ENCODE data around the gene NDRG4.

Gene NDRG4

DNA sequence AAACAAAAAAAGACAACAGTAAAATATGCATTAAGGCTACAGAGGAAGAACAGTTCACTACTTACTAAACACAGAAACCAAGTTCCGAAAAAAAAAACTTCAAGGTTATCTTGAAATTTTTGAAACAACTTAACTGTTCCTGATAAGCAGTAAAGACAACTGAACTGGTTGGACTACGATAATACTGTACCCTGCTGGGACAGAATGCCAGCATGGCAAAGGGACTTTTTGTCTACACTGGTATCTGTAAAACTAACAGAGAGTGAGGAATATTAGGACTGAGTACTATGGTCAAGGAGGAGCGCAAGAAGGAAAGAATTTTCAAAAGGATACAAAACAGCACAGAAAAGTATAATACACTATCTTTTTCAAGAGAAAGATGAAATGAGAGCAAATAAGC, 35.2 kb downstream of the NDRG4 start:
- Histone ChIP-seq H3K27me3 (ENCODE audit: insufficient read depth, low read length) (no peaks in the 10 kb centered on the region), H3K27ac (ENCODE audit: low read depth, low read length) (no peak overlapping the region), H3K4me3 (ENCODE audit: low read length) (no peak overlapping the region), H3K36me3 (ENCODE audit: insufficient read depth, low read length) (peaks cover 99% of the 10 kb centered on the region), H3K4me1 (ENCODE audit: insufficient read depth, low read length) (no peaks in the 10 kb centered on the region), H3K9ac (ENCODE audit: low read depth, low read length) (no peak overlapping the region), H3K9me3 (ENCODE audit: insufficient read depth, low read depth, low read length) (no peaks in the 10 kb centered on the region)
- over 99% methylated on average over 2 of the region's 3 CpGs for WGBS

DNA sequence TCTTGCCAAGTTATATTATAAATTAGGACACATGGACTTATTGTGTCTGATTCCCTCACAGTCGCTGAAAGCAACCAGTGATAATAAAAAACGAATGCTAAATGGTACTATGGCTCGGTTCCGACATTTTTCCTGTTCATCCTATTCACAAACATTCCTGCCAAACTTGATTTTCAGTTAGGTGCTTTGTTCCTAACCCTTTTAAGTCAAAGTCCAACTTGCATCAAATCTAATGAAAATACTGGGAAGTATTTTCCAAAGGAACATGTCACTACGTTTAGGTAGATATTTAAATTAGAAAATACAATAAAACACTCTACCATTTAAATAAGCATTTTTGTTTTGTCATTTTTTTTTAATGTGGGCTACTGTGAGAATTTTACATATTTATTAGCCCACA, 36.3 kb downstream of the NDRG4 start:
- Histone ChIP-seq H3K4me1 (ENCODE audit: insufficient read depth, low read length) (no peaks in the 10 kb centered on the region), H3K36me3 (ENCODE audit: insufficient read depth, low read length) (peaks cover 99% of the 10 kb centered on the region), H3K27ac (ENCODE audit: low read depth, low read length) (no peak overlapping the region), H3K4me3 (ENCODE audit: low read length) (no peak overlapping the region), H3K9me3 (ENCODE audit: insufficient read depth, low read depth, low read length) (no peaks in the 10 kb centered on the region), H3K9ac (ENCODE audit: low read depth, low read length) (no peak overlapping the region), H3K27me3 (ENCODE audit: insufficient read depth, low read length) (no peaks in the 10 kb centered on the region)
- WGBS: 96% methylated on average over 4 of the region's 5 CpGs

DNA sequence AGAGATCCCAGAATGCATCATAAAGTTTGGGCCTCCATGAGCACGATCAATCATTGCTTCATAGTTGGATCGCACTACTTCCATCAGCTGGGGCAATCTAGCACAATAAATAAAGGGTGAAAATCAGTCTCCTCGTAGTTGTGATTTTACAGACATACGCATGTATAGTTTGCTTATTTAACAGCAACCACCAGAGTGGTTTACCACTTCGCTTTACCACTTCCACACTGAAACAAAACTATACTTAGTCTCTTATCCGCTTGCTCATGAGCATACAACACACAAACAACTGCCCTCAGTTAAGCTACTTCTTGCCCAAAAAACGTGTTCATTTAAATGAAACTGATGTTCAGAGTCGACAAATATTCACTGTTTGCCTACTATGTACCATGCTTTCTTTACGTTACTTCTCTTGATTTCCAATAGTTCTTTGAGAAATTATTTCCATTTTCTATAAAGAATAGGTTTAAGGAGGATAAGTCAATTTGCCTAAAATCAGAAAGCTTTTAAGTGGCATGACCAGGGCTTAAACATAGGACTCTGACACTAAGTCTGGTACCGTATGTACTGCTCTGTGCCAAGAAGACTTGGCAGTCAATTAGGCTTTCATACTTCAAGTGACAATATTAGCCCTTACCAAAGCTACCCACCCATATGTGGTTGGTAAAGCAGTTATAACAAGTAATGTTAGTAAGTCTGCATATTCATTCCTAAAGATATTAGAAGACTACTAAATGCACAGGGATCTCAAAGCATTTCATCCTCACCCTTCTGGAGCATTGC, 37.4 kb downstream of the NDRG4 start:
- WGBS: 94% methylated on average over 10 of the region's 10 CpGs
- Histone ChIP-seq H3K36me3 (ENCODE audit: insufficient read depth, low read length) (peaks cover 99% of the 10 kb centered on the region), H3K27ac (ENCODE audit: low read depth, low read length) (no peak overlapping the region), H3K9me3 (ENCODE audit: insufficient read depth, low read depth, low read length) (no peaks in the 10 kb centered on the region), H3K27me3 (ENCODE audit: insufficient read depth, low read length) (no peaks in the 10 kb centered on the region), H3K9ac (ENCODE audit: low read depth, low read length) (no peak overlapping the region), H3K4me1 (ENCODE audit: insufficient read depth, low read length) (no peaks in the 10 kb centered on the region), H3K4me3 (ENCODE audit: low read length) (no peak overlapping the region)

DNA sequence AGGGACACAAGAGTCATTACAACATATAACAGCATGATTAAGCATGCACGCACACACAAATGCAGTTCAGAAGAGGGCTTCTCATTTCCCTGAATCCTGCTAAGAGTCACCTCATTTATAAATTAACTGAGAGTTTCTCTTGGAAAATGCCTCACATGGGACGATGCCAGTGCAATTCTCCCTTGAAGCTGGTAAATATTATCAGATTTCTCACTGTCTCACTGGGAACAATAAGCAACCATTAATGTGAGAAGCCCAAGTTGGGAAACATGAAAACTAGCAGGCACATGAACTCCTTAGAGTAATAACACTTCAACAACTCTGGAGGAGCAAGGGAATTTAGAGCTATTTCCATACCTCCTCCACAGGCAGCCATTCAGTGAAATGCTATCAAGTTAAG, 41.8 kb downstream of the NDRG4 start:
- Histone ChIP-seq H3K9me3 (ENCODE audit: insufficient read depth, low read depth, low read length) (no peaks in the 10 kb centered on the region), H3K4me1 (ENCODE audit: insufficient read depth, low read length) (no peaks in the 10 kb centered on the region), H3K27ac (ENCODE audit: low read depth, low read length) (no peak overlapping the region), H3K36me3 (ENCODE audit: insufficient read depth, low read length) (peaks cover 99% of the 10 kb centered on the region), H3K27me3 (ENCODE audit: insufficient read depth, low read length) (no peaks in the 10 kb centered on the region), H3K9ac (ENCODE audit: low read depth, low read length) (no peak overlapping the region), H3K4me3 (ENCODE audit: low read length) (no peak overlapping the region)
- WGBS: 94% methylated on average over 2 of the region's 2 CpGs

DNA sequence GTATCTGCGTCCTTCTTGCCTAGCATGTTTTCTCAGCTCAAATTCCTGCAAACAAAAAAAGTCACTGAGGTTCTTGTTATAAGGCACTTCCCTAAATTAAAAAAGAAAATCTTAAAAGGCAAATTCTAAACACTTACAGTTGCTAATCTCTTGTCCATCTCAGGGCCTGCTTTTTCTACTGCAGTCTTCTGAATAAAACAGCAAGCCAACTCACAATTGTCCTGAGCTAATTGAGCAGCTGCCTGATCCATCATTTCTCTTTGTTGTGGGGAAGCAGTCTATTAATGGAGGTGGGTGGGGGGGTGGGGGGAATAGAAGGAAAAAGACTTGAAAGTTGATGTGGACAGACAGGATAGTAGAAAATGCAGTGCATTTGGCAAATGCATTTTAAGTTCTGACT, 42.3 kb downstream of the NDRG4 start:
- H3K27me3 ChIP-seq (ENCODE audit: insufficient read depth, low read length): no peaks in the 10 kb centered on the region
- 81% methylated on average over 1 of the region's 1 CpG for WGBS
- no peaks in the 10 kb centered on the region for H3K4me1 ChIP-seq (ENCODE audit: insufficient read depth, low read length)
- H3K27ac ChIP-seq (ENCODE audit: low read depth, low read length): no peak overlapping the region
- no peak overlapping the region for H3K9ac ChIP-seq (ENCODE audit: low read depth, low read length)
- H3K9me3 ChIP-seq (ENCODE audit: insufficient read depth, low read depth, low read length): no peaks in the 10 kb centered on the region
- no peak overlapping the region for H3K4me3 ChIP-seq (ENCODE audit: low read length)
- H3K36me3 ChIP-seq (ENCODE audit: insufficient read depth, low read length): peaks cover 99% of the 10 kb centered on the region

DNA sequence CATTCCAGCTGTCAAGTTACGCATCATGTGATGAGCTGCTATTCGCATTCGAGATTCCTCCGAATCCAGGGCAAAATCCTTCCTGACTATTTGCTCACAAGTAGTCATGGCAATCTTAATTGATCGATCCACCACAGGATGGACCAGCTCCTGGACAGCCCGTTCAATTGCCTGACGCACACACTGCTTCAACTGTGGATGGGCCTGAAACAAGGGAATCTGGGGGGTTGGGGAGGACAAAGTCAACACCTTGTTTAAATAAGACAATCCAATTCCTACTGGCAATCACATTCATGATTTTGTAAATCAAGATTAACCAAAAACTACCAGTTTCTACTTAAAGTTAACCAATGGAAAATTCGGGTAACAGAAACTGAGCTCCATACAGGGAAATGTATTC, 43.7 kb downstream of the NDRG4 start:
- peaks cover 99% of the 10 kb centered on the region for H3K36me3 ChIP-seq (ENCODE audit: insufficient read depth, low read length)
- H3K9me3 ChIP-seq (ENCODE audit: insufficient read depth, low read depth, low read length): no peaks in the 10 kb centered on the region
- H3K9ac ChIP-seq (ENCODE audit: low read depth, low read length): no peak overlapping the region
- WGBS: 96% methylated on average over 8 of the region's 8 CpGs
- no peak overlapping the region for H3K4me3 ChIP-seq (ENCODE audit: low read length)
- no peak overlapping the region for H3K27ac ChIP-seq (ENCODE audit: low read depth, low read length)
- no peaks in the 10 kb centered on the region for H3K4me1 ChIP-seq (ENCODE audit: insufficient read depth, low read length)
- H3K27me3 ChIP-seq (ENCODE audit: insufficient read depth, low read length): no peaks in the 10 kb centered on the region

DNA sequence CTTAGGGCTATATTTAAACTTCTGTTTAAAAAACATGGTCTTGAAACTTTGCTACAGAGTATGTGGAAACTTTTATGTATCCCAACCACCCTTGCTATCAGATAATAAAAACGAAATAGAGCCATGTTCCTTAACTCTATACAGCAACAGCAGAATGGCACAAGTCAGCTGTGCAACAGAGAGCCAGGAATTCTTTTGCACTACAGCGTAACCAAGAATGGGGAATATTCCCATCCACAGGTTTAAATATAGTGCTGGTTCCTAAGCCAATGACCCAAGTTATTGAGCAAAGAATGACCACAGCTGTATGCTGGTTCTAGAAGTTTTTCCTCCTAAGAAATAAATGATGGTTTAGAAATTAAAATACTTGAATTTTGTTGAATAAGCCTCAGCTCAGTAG, 48.4 kb downstream of the NDRG4 start:
- Histone ChIP-seq H3K4me3 (ENCODE audit: low read length) (no peak overlapping the region), H3K27ac (ENCODE audit: low read depth, low read length) (no peak overlapping the region), H3K9ac (ENCODE audit: low read depth, low read length) (no peak overlapping the region), H3K36me3 (ENCODE audit: insufficient read depth, low read length) (peaks cover 100% of the 10 kb centered on the region), H3K4me1 (ENCODE audit: insufficient read depth, low read length) (no peaks in the 10 kb centered on the region), H3K9me3 (ENCODE audit: insufficient read depth, low read depth, low read length) (no peaks in the 10 kb centered on the region), H3K27me3 (ENCODE audit: insufficient read depth, low read length) (no peaks in the 10 kb centered on the region)
- 92% methylated on average over 2 of the region's 2 CpGs for WGBS

DNA sequence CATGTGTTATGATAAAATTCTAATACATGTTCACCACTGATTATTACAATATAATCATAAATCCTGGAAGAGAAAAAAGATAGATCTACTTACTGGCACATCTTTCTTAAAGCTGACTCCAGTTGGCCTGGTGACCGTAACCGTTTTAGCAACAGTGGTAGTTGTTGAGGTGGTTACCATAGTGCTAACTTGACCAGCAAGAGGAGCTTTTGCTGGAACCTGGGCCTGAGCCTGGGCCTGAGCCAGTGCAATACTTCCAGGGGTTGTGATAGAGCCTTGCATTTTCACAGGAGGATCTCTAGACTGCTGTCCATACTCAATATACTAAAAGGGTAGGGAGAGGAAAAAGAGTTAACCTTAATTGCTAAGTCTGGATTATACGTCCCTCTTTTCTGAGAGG, 51.6 kb downstream of the NDRG4 start:
- H3K4me1 ChIP-seq (ENCODE audit: insufficient read depth, low read length): no peaks in the 10 kb centered on the region
- H3K9ac ChIP-seq (ENCODE audit: low read depth, low read length): no peak overlapping the region
- WGBS: 92% methylated on average over 3 of the region's 3 CpGs
- no peaks in the 10 kb centered on the region for H3K27me3 ChIP-seq (ENCODE audit: insufficient read depth, low read length)
- H3K27ac ChIP-seq (ENCODE audit: low read depth, low read length): no peak overlapping the region
- no peaks in the 10 kb centered on the region for H3K9me3 ChIP-seq (ENCODE audit: insufficient read depth, low read depth, low read length)
- peaks cover 100% of the 10 kb centered on the region for H3K36me3 ChIP-seq (ENCODE audit: insufficient read depth, low read length)
- no peak overlapping the region for H3K4me3 ChIP-seq (ENCODE audit: low read length)

DNA sequence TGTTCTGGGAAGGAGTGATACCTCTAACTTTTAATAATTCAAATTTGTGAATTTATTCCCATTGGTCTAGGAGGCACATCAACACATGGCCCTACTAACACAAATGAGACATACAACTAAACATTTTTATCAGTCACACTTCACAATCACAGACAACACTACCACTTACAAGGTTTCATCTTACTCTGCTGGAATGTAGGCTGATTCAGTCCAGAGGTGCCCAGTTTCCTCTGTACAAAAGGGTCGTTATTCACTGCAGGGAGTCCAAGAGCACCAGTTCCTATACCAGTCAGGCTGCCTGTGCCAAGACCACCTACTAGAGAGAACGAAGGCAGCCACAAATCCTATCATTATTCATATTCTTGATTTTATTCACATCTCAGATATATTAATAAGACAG, 56.7 kb downstream of the NDRG4 start:
- WGBS: 92% methylated on average over 2 of the region's 2 CpGs
- H3K36me3 ChIP-seq (ENCODE audit: insufficient read depth, low read length): peaks cover 95% of the 10 kb centered on the region
- no peaks in the 10 kb centered on the region for H3K9me3 ChIP-seq (ENCODE audit: insufficient read depth, low read depth, low read length)
- H3K27me3 ChIP-seq (ENCODE audit: insufficient read depth, low read length): no peaks in the 10 kb centered on the region
- no peak overlapping the region for H3K9ac ChIP-seq (ENCODE audit: low read depth, low read length)
- no peak overlapping the region for H3K4me3 ChIP-seq (ENCODE audit: low read length)
- no peaks in the 10 kb centered on the region for H3K4me1 ChIP-seq (ENCODE audit: insufficient read depth, low read length)
- no peak overlapping the region for H3K27ac ChIP-seq (ENCODE audit: low read depth, low read length)

All from HUES64 (cell line).